Body of pancreas (tissue), 4 donors: ENCODE data around the gene LDLR.

Experiments used
- CTCF ChIP-seq, 7 experiments: fragments of 450-650 bp in 4 of 7; fragments of 200-600 bp in 3 of 7; sonication (generic) in 3 of 7; IDR thresholded peaks; one replicate each; pipeline ENCODE4 v1.5.1; 2016 to 2019; ENCODE audit warnings: antibody characterized with exemption in 7 of 7
- POLR2A ChIP-seq, 3 donors: fragments of 450-650 bp; IDR thresholded peaks; one replicate each; pipeline ENCODE4 v1.6.1; 2016; ENCODE audit warnings: antibody characterized with exemption in 3 of 3, mild to moderate bottlenecking in 2 of 3

- TF ChIP-seq CTCF (IDR thresholded peaks at IDR 0.05), result no peak
- no peak for TF ChIP-seq POLR2A (IDR thresholded peaks at IDR 0.05)
These were observed 51.6 kb downstream of the LDLR start for GRCh38 chr19:11140896-11141295.
